GM12892 (cell line): ENCODE measurements around the gene ZKSCAN4.

ENCODE experiments used
- POLR2A ChIP-seq: IDR thresholded peaks from 2 replicates; pipeline ENCODE4 v1.6.1; 2011; ENCODE audit warnings: low read depth, low read length, control low read depth
- POLR2AphosphoS5 ChIP-seq: IDR thresholded peaks from 2 replicates; pipeline ENCODE4 v1.6.1; 2011; ENCODE audit warnings: low read depth, low read length, control low read depth
- TAF1 ChIP-seq: IDR thresholded peaks from 2 replicates; pipeline ENCODE4 v1.6.1; 2011; ENCODE audit warnings: low read depth, mild to moderate bottlenecking, control low read depth, low read length, borderline replicate concordance

DNA sequence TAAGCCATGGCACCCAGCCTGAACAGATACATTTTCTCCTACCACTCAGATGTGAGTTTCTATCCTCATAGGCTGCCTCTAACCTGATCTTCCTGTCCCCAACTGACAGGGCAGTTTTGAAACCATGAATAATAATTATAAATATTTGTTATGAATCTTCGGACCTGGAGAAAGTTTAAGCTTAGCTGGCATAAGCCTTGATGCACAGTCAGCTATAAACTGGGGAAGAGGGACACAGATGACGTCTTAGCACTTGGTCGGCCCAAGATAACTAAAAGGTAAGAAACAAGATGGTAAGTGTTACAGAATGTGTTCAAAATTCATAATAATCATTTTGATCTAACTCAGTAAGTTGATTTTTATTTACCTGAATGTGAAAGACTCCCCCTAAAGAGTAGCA, 8.1 kb downstream of the ZKSCAN4 start:
- no peak for TF ChIP-seq POLR2A
- TF ChIP-seq POLR2AphosphoS5, result no peak
- TF ChIP-seq TAF1, result no peak
